Measurements from ENCODE around the gene SYNGAP1. TPM values are rescaled to one million over a fixed set of nuclear protein-coding genes. Genes with fewer than 3 reads are reported as not detected.

The SYNGAP1 gene
- total and polyA plus RNA-seq, 9 of the 15 experiments (the other 6 are each of a cell fraction or from before 2014, with no cell fraction given), result 0.01 to 22.8 (median 3.2) TPM

- H3K36me3 ChIP-seq (ENCODE audit: control insufficient read depth, insufficient read depth, low read length), result peaks cover 81% of the 10 kb centered on the region
- no peak for DNase-seq (ENCODE audit: extremely low read depth in 1 of 4, low spot score in 3 of 4)
- WGBS (ENCODE audit: insufficient coverage, low coverage, missing lambda C conversion rate), result 93% methylated on average over 11 of the region's 17 CpGs
- FAIRE-seq, result no peak
- H3K79me2 ChIP-seq (ENCODE audit: control insufficient read depth, insufficient read depth, low read length), result peaks cover 3% of the 10 kb centered on the region
- H3K4me3 ChIP-seq, result no peak overlapping the region
- H2AFZ ChIP-seq (ENCODE audit: low read depth, low read length), result no peak overlapping the region
- no peaks in the 10 kb centered on the region for H3K27me3 ChIP-seq (ENCODE audit: control insufficient read depth in 2 of 2, insufficient read depth in 2 of 2, low read length in 2 of 2)
- in situ Hi-C loops (cut with MboI) (loop anchor here (10.0 kb wide), 1 partner anchor 131 kb away; the partner anchor contains the start of genes B3GALT4, RPS18 and VPS52), intact Hi-C loops (cut with micrococcal nuclease) (no loop called here)
- peaks cover 9 to 12% of the 10 kb centered on the region in 2 experiments; a peak in 4 of 5 replicates for H3K4me1 ChIP-seq (replicated peaks in 1 of 2; ENCODE audit: control insufficient read depth in 2 of 2, insufficient read depth in 2 of 2, low read length in 2 of 2)
- POLR2A ChIA-PET, result interaction anchor here (0.5 to 2.0 kb wide), 4 partner anchors 10 to 134 kb away, joined by 3 to 8 read pairs (median 6); partner anchors contain the start of genes RGL2, RPS18 and VPS52
- no peak for ATAC-seq
- no TSS peak for BruUV-seq (replicated peaks)
- H3K27ac ChIP-seq (ENCODE audit: extremely low read depth, low read depth, low read length), result no peak overlapping the region
- CTCF ChIA-PET (ENCODE audit: low intra/inter-chr PET ratio), result interaction anchor here (2.7 kb wide), 1 partner anchor 127 kb away, joined by 64 read pairs; the partner anchor contains the start of gene B3GALT4
- peaks cover 2% of the 10 kb centered on the region; the same call in 1 of the 2 replicates for H4K20me1 ChIP-seq (replicated peaks; ENCODE audit: control insufficient read depth, insufficient read depth, low read length)
- H3K4me2 ChIP-seq (ENCODE audit: insufficient read depth, low read length), result no peak overlapping the region
- TF ChIP-seq CHD4 (IDR thresholded peaks at IDR 0.05; ENCODE audit: insufficient read depth, insufficient replicate concordance, low read depth, low read length, poor library complexity, severe bottlenecking) (no peak), POLR2G (IDR thresholded peaks at IDR 0.05; ENCODE audit: low read depth, low read length) (peak; percentile 71), RBM22 (IDR thresholded peaks at IDR 0.05; ENCODE audit: low read depth, low read length, poor library complexity, severe bottlenecking) (peak; percentile 67), NRF1 (conservative IDR thresholded peaks at IDR 0.05 in 1 of 2, IDR thresholded peaks at IDR 0.05 in 1 of 2) (no peak)
- H3K9ac ChIP-seq (ENCODE audit: insufficient read depth in 1 of 2, low read depth in 2 of 2, low read length in 2 of 2), result peak overlapping the region in 1 of 2 experiments; percentile 39; a peak in 2 of 4 replicates
- H3K9me1 ChIP-seq (ENCODE audit: control insufficient read depth, insufficient read depth, low read length), result no peaks in the 10 kb centered on the region
- no peaks in the 10 kb centered on the region for H3K9me3 ChIP-seq (replicated peaks; ENCODE audit: control insufficient read depth, insufficient read depth, low read depth, low read length)
Measured at GRCh38 chr6:33406126-33406525, 13.7 kb upstream of the SYNGAP1 start.
